ENCODE results near the gene MYH15.

GRCh38 chr3:108341911-108342310 lies 168.5 kb downstream of the MYH15 start:
- no peak for TF ChIP-seq CTCF (conservative IDR thresholded peaks at IDR 0.05; ENCODE audit: low read depth, low read length)
- TF ChIP-seq POLR2A (IDR thresholded peaks at IDR 0.05; ENCODE audit: low read depth, low read length), result no peak
- TF ChIP-seq MAFK (IDR thresholded peaks at IDR 0.05; ENCODE audit: low read depth, low read length), result no peak
- no peak for TF ChIP-seq ELK1 (IDR thresholded peaks at IDR 0.05; ENCODE audit: borderline replicate concordance, low read depth, low read length)
- no peak for TF ChIP-seq SMC3 (IDR thresholded peaks at IDR 0.05; ENCODE audit: low read depth, low read length)
- TF ChIP-seq RAD21 (IDR thresholded peaks at IDR 0.05; ENCODE audit: low read length), result no peak
- no peak for TF ChIP-seq BHLHE40 (IDR thresholded peaks at IDR 0.05; ENCODE audit: low read depth, low read length)
- no peak for TF ChIP-seq RFX5 (IDR thresholded peaks at IDR 0.05; ENCODE audit: low read depth, low read length)
- TF ChIP-seq, protein P1, sequence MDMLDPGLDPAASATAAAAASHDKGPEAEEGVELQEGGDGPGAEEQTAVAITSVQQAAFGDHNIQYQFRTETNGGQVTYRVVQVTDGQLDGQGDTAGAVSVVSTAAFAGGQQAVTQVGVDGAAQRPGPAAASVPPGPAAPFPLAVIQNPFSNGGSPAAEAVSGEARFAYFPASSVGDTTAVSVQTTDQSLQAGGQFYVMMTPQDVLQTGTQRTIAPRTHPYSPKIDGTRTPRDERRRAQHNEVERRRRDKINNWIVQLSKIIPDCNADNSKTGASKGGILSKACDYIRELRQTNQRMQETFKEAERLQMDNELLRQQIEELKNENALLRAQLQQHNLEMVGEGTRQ (IDR thresholded peaks at IDR 0.05; ENCODE audit: low read depth, low read length), result no peak
- no peak for TF ChIP-seq MXI1 (IDR thresholded peaks at IDR 0.05; ENCODE audit: borderline replicate concordance, low read depth, low read length)

All from IMR-90 (cell line).